HEK293T (cell line): Measurements from ENCODE around the gene SLC18B1.

Experiments used
- CTCF ChIA-PET: fragments of 350-600 bp; formaldehyde crosslinking; extraction: SDS; loops from one replicate; lab custom pipeline; 2021; ENCODE audit warnings: antibody characterized with exemption, inconsistent platforms; lab: Yijun Ruan, JAX
- POLR2A ChIA-PET: fragments of 350-600 bp; formaldehyde crosslinking; extraction: SDS; loops from one replicate; lab custom pipeline; 2020; ENCODE audit warnings: antibody characterized with exemption, inconsistent platforms; lab: Yijun Ruan, JAX
- DNase-seq: peaks from one replicate; pipeline ENCODE4 v3.0.0; 2012; ENCODE audit warnings: mixed read lengths; ENCODE audit errors: extremely low spot score
- ARNT ChIP-seq: fragments of 450-650 bp; IDR thresholded peaks from 2 replicates; pipeline ENCODE4 v1.6.1; 2017; ENCODE audit warnings: mild to moderate bottlenecking
- BHLHE40 ChIP-seq: fragments of 450-650 bp; IDR thresholded peaks from 2 replicates; pipeline ENCODE4 v1.6.1; 2016; ENCODE audit warnings: mild to moderate bottlenecking, moderate library complexity, borderline replicate concordance
- CTBP1 ChIP-seq: fragments of 450-650 bp; IDR thresholded peaks from 2 replicates; pipeline ENCODE4 v1.6.1; 2016; ENCODE audit warnings: borderline replicate concordance
- ELF4 ChIP-seq: fragments of 450-650 bp; IDR thresholded peaks from 2 replicates; pipeline ENCODE4 v1.6.1; 2017; ENCODE audit warnings: antibody characterized with exemption
- FOXA1 ChIP-seq: fragments of 450-650 bp; IDR thresholded peaks from 2 replicates; pipeline ENCODE4 v1.6.1; 2016; ENCODE audit warnings: mild to moderate bottlenecking
- FOXK2 ChIP-seq: fragments of 450-650 bp; IDR thresholded peaks from 2 replicates; pipeline ENCODE4 v1.6.1; 2016; ENCODE audit warnings: mild to moderate bottlenecking
- FOXM1 ChIP-seq: fragments of 450-650 bp; IDR thresholded peaks from 2 replicates; pipeline ENCODE4 v1.6.1; 2017; ENCODE audit warnings: mild to moderate bottlenecking, borderline replicate concordance
- HDGF ChIP-seq: fragments of 450-650 bp; IDR thresholded peaks from 2 replicates; pipeline ENCODE4 v1.6.1; 2017; ENCODE audit warnings: antibody characterized with exemption, borderline replicate concordance
- L3MBTL2 ChIP-seq: fragments of 450-650 bp; conservative IDR thresholded peaks from 2 replicates; pipeline ENCODE4 v1.6.1; 2016; ENCODE audit warnings: mild to moderate bottlenecking
- LEF1 ChIP-seq: fragments of 450-650 bp; IDR thresholded peaks from 2 replicates; pipeline ENCODE4 v1.6.1; 2017; ENCODE audit warnings: mild to moderate bottlenecking, borderline replicate concordance
- NFRKB ChIP-seq: fragments of 450-650 bp; IDR thresholded peaks from 2 replicates; pipeline ENCODE4 v1.6.1; 2016; ENCODE audit warnings: mild to moderate bottlenecking, moderate library complexity
- PKNOX1 ChIP-seq: fragments of 450-650 bp; IDR thresholded peaks from 2 replicates; pipeline ENCODE4 v1.6.1; 2016
- SP1 ChIP-seq: fragments of 450-650 bp; IDR thresholded peaks from 2 replicates; pipeline ENCODE4 v1.6.1; 2017
- SUZ12 ChIP-seq: fragments of 450-650 bp; IDR thresholded peaks from 2 replicates; pipeline ENCODE4 v1.6.1; 2016; ENCODE audit warnings: mild to moderate bottlenecking
- TARDBP ChIP-seq: fragments of 450-650 bp; IDR thresholded peaks from 2 replicates; pipeline ENCODE4 v1.6.1; 2016
- ZNF384 ChIP-seq: fragments of 450-650 bp; IDR thresholded peaks from 2 replicates; pipeline ENCODE4 v1.6.1; 2016

SLC18B1 gene

GRCh38 chr6:132749111-132749510 lies 49.3 kb downstream of the SLC18B1 start:
- TF ChIP-seq LEF1 (no peak), ELF4 (no peak), SUZ12 (no peak), PKNOX1 (no peak), L3MBTL2 (no peak), TARDBP (no peak), ZNF384 (no peak), HDGF (no peak), CTBP1 (no peak), FOXK2 (no peak)
- POLR2A ChIA-PET = no interaction called here
- CTCF ChIA-PET = no interaction called here
- DNase-seq = no peak

GRCh38 chr6:132748446-132748845 lies 50.0 kb downstream of the SLC18B1 start:
- POLR2A ChIA-PET = no interaction called here

GRCh38 chr6:132746048-132746447 lies 52.4 kb downstream of the SLC18B1 start:
- CTCF ChIA-PET = no interaction called here
- POLR2A ChIA-PET = no interaction called here
- DNase-seq = no peak
- TF ChIP-seq ARNT = no peak
- TF ChIP-seq FOXA1 = no peak
- TF ChIP-seq NFRKB = no peak

More at GRCh38 chr6:132748446-132748845, 50.0 kb downstream of the SLC18B1 start:
- DNase-seq = no peak
- no peak for TF ChIP-seq ELF4
- TF ChIP-seq ARNT = no peak
- CTCF ChIA-PET = no interaction called here

DNA sequence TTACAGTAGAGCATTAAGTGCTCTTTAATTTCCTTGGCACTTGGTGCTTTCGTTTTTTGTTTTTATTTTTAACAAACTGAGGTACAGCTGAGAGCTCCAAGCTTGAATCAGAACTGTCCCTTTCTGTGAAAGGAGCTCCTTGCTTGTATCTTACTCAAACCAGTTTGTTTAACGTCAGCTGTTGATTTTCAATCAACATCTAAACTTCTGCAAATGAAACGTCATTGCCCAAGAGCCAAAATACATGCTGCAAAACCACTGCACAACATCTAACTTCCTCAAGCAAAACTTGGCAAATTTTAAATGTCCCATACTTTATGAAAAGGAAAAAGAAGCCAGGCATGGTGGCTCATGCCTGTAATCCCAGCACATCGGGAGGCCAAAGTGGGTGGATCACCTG lies 55.9 kb downstream of the SLC18B1 start:
- ChIA-PET POLR2A (no interaction called here), CTCF (no interaction called here)
- DNase-seq = no peak
- TF ChIP-seq ARNT (no peak), TARDBP (no peak), FOXM1 (no peak), CTBP1 (no peak), ZNF384 (no peak), FOXK2 (no peak), HDGF (no peak), NFRKB (no peak), BHLHE40 (no peak), LEF1 (no peak)

DNA sequence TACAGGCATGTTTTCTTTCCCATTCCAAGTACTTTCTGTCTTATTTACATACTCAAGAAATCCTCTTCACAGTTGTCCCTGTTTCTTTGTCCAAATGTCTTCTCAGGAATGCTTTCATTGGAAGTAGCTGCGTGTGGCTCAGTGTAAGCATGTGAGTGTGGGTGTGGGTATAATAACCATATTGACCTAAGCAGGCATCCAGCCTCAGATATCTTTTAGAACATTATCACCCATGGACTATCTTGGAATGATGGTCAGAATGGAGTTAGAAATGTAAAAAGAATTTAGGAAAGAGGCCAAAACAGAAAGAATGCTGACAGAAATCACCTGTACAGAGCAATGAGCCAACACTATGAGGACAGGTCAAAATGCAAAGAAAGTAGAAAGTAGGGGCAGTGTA lies 57.2 kb downstream of the SLC18B1 start:
- no peak for DNase-seq
- ChIA-PET POLR2A (no interaction called here), CTCF (no interaction called here)
- TF ChIP-seq LEF1 = no peak

- CTCF ChIA-PET = no interaction called here
- POLR2A ChIA-PET = no interaction called here
- no peak for DNase-seq
- TF ChIP-seq FOXK2 (no peak), LEF1 (no peak), FOXM1 (no peak), L3MBTL2 (no peak), BHLHE40 (no peak), PKNOX1 (no peak), ELF4 (no peak), ZNF384 (no peak), NFRKB (no peak), FOXA1 (no peak), ARNT (no peak), TARDBP (no peak), SP1 (no peak), HDGF (no peak), CTBP1 (no peak), SUZ12 (no peak)
These were observed 62.2 kb downstream of the SLC18B1 start for GRCh38 chr6:132736239-132736638.

DNA sequence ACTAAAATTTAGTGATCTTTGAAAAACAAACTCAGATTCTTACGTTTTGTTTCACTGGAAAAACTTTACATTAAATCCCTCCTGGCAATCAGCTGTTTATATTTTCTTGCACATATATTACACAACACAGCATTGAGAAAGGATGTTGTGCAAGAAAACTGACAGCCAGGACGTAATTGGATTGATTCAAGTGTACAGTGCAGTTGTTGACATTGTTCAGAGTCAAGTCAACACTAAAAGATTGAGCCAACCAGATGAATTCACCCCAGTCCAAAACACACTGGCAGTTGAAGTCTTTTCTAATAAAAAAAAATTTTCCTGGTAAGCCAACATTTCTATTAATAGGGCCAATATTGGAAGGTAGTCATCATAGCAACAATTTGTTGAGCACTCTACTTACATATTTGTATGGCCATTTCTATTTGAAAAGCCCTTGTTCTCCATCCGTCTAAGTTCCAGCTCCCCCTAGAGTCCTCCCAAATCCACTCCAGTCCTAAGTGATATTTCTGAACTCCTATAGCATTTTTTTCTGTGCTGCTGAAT lies 63.7 kb downstream of the SLC18B1 start:
- ChIA-PET POLR2A (no interaction called here), CTCF (no interaction called here)
- no peak for TF ChIP-seq SUZ12
- TF ChIP-seq FOXK2 = no peak
- no peak for TF ChIP-seq TARDBP
- TF ChIP-seq PKNOX1 = no peak
- no peak for TF ChIP-seq SP1
- no peak for TF ChIP-seq ARNT
- no peak for TF ChIP-seq HDGF
- TF ChIP-seq ZNF384 = no peak
- no peak for TF ChIP-seq CTBP1
- TF ChIP-seq NFRKB = no peak
- TF ChIP-seq ELF4 = no peak
- no peak for TF ChIP-seq LEF1
- no peak for TF ChIP-seq FOXM1
- no peak for TF ChIP-seq L3MBTL2
- TF ChIP-seq BHLHE40 = no peak
- no peak for TF ChIP-seq FOXA1
- peak; percentile 28 for DNase-seq
